Immature natural killer cell (primary cell): ENCODE measurements around the gene LRP6. TPM values are rescaled to one million over a fixed set of nuclear protein-coding genes. Genes with fewer than 3 reads are reported as not detected.
"Not testable (repeated sequence)": the region's sequence is repeated elsewhere in the genome, so short reads cannot be mapped to it uniquely, and the experiment has no call there.

Experiments used
- DNase-seq, 3 donors: peaks; one replicate each; pipeline ENCODE4 v3.0.0; 2022; ENCODE audit warnings: mixed read lengths in 1 of 3
- H3K27ac Mint-ChIP-seq, 6 donors: one replicate each; pipeline ENCODE4 v1.8.0; 2020; ENCODE audit warnings: mixed read lengths in 6 of 6, mild to moderate bottlenecking in 5 of 6, inconsistent platforms in 4 of 6, moderate library complexity in 3 of 6
- H3K27me3 Mint-ChIP-seq, 3 donors: one replicate each; pipeline ENCODE4 v1.8.0; 2020 to 2021; ENCODE audit warnings: low read depth in 3 of 3, mild to moderate bottlenecking in 3 of 3, mixed read lengths in 3 of 3, moderate library complexity in 3 of 3, inconsistent platforms in 1 of 3
- H3K36me3 Mint-ChIP-seq, 3 donors: one replicate each; pipeline ENCODE4 v1.8.0; 2020; ENCODE audit warnings: mixed read lengths in 3 of 3, inconsistent platforms in 2 of 3, mild to moderate bottlenecking in 2 of 3
- H3K4me1 Mint-ChIP-seq, 2 donors: one replicate each; pipeline ENCODE4 v1.8.0; 2020; ENCODE audit warnings: inconsistent platforms in 2 of 2, mild to moderate bottlenecking in 2 of 2, mixed read lengths in 2 of 2, moderate library complexity in 1 of 2
- H3K4me3 Mint-ChIP-seq, 5 donors: one replicate each; pipeline ENCODE4 v1.8.0; 2020; ENCODE audit warnings: mild to moderate bottlenecking in 5 of 5, mixed read lengths in 5 of 5, inconsistent platforms in 3 of 5, moderate library complexity in 3 of 5
- H3K9me3 Mint-ChIP-seq, 6 donors: one replicate each; pipeline ENCODE4 v1.8.0; 2020; ENCODE audit warnings: mild to moderate bottlenecking in 6 of 6, mixed read lengths in 6 of 6, inconsistent platforms in 4 of 6, moderate library complexity in 3 of 6
- polyA plus RNA-seq, 3 donors: library from polyadenylated mRNA; unstranded; fragments of 300-500 nt; fragmentation: Illumina TruSeq; gene quantifications; one replicate each; pipeline ENCODE4 v1.2.3, GENCODE V29; 2021

LRP6 gene
- polyA plus RNA-seq, 3 donors from 2014 or later, result not detected

DNA sequence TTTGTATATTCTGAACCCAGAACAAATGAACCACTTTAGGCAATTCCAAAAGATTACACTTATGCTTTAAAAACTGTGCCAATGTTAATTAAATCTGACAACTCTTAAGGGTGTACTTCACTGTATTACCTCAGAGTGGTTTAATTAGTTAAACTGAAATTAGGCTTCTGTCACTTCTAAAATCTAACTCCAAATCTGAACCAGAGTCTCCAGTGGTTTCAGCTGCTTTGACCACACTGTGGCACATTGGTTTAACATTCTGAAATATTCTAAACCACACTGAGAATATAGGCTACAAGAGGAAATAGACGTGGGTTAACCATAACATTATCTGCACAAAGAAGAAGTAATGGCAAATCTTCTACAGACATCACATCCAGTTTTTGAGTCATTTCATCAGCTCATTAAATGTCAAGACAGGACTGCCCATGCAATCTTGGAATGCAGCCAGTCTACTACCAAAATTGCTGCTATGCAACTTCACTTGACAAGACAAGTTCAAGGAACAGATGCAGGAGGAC is 94.8 kb downstream of the LRP6 start:
- Mint-ChIP-seq H3K4me3 (peak overlapping the region in 4 of 5 donors; percentile 2 to 64 (median 38)), H3K9me3 (no peaks in the 10 kb centered on the region), H3K36me3 (peaks cover 0 to 3% (median 0%) of the 10 kb centered on the region in 3 donors), H3K4me1 (peaks cover 19 to 22% of the 10 kb centered on the region in 2 donors), H3K27ac (peak overlapping the region in 2 of 6 donors; percentile 50 to 82), H3K27me3 (peaks cover 21 to 47% (median 29%) of the 10 kb centered on the region in 3 donors)
- DNase-seq, result peak; percentile 59 to 77 (median 73)

DNA sequence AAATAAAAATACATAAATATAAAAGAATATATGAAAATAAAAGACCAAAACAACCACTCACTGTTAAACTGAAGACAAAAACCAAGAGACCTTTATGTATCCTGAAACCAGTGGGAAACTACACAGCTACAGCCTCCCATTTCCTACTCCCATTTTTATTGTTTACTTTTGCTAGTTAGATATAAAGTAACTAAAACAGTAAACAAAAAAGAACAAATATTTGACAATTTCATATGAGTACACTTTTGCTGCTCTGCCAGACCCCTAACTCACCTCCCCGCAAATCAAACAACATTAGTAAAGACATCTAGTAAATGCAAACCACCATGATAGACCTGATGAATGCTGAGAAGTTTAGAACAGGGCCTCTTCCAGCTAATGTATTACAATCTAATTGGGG is 99.0 kb downstream of the LRP6 start:
- H3K9me3 Mint-ChIP-seq, result no peaks in the 10 kb centered on the region
- H3K4me1 Mint-ChIP-seq, result peaks cover 16 to 17% of the 10 kb centered on the region in 2 donors
- DNase-seq, result no peak
- no peak overlapping the region for H3K4me3 Mint-ChIP-seq
- no peaks in the 10 kb centered on the region for H3K36me3 Mint-ChIP-seq
- no peak overlapping the region for H3K27ac Mint-ChIP-seq
- peaks cover 19 to 58% (median 26%) of the 10 kb centered on the region in 3 donors for H3K27me3 Mint-ChIP-seq

DNA sequence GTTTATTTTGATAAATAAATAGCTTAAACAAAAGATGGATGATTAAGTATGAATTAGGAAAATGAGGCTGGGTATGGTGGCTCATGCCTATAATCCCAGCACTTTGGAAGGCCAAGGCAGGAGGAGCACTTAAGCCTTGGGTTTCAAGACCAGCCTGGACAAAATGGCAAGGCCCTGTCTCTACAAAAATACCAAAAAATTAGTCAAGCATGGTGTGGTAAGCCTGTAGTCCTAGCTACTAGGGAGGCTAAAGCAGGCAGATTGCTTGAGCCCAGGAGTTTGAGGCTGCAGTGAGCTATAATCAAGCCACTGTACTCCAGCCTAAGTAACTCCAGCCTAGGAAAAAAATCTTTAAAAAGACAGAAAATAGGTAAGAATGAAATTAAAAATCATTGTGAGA is 100.1 kb downstream of the LRP6 start:
- DNase-seq, result no peak
- Mint-ChIP-seq H3K27ac (no peak overlapping the region), H3K4me1 (peaks cover 5 to 6% of the 10 kb centered on the region in 2 donors), H3K9me3 (peaks cover 0 to 2% (median 0%) of the 10 kb centered on the region in 6 donors), H3K27me3 (peaks cover 14 to 51% (median 20%) of the 10 kb centered on the region in 3 donors), H3K4me3 (no peak overlapping the region), H3K36me3 (no peaks in the 10 kb centered on the region)

DNA sequence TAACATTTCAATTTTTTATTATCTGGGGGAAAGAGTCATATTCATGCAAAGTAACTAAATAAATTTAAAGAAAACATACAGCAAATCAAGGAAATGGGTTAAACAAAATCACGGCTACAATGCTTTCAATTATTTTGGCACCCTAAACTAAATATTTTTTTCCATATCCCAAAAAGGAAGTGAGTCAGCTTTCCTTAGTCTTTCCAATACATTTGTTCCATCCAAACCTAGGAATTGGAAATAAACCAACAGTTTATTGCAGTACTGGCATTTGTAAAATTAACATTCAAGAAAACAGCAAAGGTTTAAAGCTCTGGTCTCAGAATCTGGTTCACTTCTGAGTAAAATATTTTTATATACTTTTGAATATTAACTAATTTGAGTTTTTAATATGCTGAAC is 106.9 kb downstream of the LRP6 start:
- no peak for DNase-seq
- no peak overlapping the region for H3K4me3 Mint-ChIP-seq
- no peak overlapping the region for H3K27ac Mint-ChIP-seq
- H3K36me3 Mint-ChIP-seq, result no peaks in the 10 kb centered on the region
- peaks cover 9 to 35% (median 16%) of the 10 kb centered on the region in 3 donors for H3K27me3 Mint-ChIP-seq
- no peaks in the 10 kb centered on the region for H3K4me1 Mint-ChIP-seq
- H3K9me3 Mint-ChIP-seq, result peaks cover 0 to 2% (median 0%) of the 10 kb centered on the region in 6 donors

DNA sequence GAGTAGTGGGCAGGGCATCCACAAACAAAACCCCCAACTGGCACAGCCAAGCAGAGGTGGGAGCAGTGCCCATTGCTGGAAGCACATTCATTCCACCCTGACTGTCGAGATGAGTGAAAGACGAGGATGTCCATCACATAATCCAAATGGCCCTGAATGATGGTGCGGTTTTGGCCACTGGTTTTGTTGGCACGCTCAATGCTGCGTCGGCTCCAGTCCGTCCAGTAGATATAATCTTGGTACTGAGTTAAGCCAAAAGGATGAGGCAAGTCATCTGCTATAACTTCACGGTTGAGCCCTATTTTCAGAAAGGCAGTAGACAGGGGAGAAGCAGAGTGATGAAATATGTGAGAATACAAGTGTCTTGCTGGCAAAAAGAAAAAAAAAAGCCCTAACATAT is 108.0 kb downstream of the LRP6 start:
- peaks cover 7 to 29% (median 13%) of the 10 kb centered on the region in 3 donors for H3K27me3 Mint-ChIP-seq
- no peaks in the 10 kb centered on the region for H3K36me3 Mint-ChIP-seq
- no peak overlapping the region for H3K27ac Mint-ChIP-seq
- no peak for DNase-seq
- peaks cover 0 to 2% (median 0%) of the 10 kb centered on the region in 6 donors for H3K9me3 Mint-ChIP-seq
- no peak overlapping the region for H3K4me3 Mint-ChIP-seq
- H3K4me1 Mint-ChIP-seq, result no peaks in the 10 kb centered on the region

DNA sequence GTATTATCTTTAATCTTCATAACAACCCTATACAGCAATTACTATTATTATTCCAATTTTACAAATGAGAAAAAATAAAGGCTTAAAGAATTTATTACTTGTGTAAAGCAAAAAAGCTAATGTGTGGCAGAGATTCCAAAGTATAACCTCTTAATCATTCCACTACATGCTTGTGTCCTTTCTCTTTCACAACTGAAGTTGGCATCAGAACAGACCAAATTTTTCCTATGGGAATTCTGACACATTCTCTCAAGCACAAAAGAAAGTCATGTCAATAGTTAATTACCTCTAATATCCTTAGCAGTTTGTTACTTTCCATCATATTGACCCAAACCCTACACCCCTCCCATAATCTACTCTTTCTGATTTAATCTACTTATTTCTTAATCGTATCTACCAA is 109.4 kb downstream of the LRP6 start:
- no peak for DNase-seq
- Mint-ChIP-seq H3K36me3 (no peaks in the 10 kb centered on the region), H3K27me3 (peaks cover 4 to 21% (median 13%) of the 10 kb centered on the region in 3 donors), H3K4me3 (no peak overlapping the region), H3K9me3 (peaks cover 0 to 2% (median 0%) of the 10 kb centered on the region in 6 donors), H3K4me1 (no peaks in the 10 kb centered on the region), H3K27ac (no peak overlapping the region)

DNA sequence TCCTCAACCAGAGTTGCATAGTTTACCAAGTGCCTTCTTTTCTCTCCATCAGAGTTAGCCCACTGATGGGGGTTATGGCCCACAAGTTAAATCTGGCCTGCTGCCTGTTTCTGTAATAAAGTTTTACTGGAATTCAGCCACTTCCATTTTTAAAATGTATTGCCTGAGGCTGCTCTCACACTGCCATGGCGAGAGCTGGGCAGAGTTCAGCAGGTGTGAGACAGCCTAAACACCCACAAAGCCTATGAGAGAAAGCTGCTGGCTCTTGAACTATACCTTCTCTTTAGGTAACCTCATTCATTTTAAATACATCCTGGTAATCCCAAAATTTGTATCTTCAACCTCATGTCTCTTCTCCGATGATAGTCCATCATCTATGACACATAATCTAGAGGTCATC is 110.0 kb downstream of the LRP6 start:
- Mint-ChIP-seq H3K4me1 (no peaks in the 10 kb centered on the region), H3K27me3 (peaks cover 9 to 21% (median 14%) of the 10 kb centered on the region in 3 donors), H3K9me3 (peaks cover 0 to 4% (median 0%) of the 10 kb centered on the region in 6 donors), H3K4me3 (no peak overlapping the region), H3K27ac (no peak overlapping the region), H3K36me3 (no peaks in the 10 kb centered on the region)
- DNase-seq, result no peak

DNA sequence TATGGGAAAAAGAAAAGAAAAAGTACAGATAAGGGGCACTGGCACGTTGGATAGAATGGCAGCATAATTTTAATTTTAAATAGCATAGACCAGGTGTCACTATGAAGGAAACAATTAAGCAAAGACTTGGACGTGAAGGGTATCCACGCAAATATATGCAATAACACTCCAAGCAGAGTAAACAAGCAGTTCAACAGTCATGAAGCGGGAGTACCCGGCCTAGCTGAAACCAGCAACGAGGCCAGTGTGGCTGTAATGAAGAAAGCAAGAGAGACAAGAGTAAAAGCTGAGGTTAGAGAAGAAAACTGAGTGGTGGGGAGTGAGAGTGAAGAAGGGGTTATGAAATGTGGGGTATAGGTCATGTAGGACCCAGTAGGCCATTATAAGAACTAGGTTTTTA is 110.7 kb downstream of the LRP6 start:
- DNase-seq, result no peak
- Mint-ChIP-seq H3K4me3 (no peak overlapping the region), H3K4me1 (no peaks in the 10 kb centered on the region), H3K9me3 (peaks cover 0 to 4% (median 0%) of the 10 kb centered on the region in 6 donors), H3K36me3 (no peaks in the 10 kb centered on the region), H3K27me3 (peaks cover 9 to 21% (median 14%) of the 10 kb centered on the region in 3 donors), H3K27ac (no peak overlapping the region)

DNA sequence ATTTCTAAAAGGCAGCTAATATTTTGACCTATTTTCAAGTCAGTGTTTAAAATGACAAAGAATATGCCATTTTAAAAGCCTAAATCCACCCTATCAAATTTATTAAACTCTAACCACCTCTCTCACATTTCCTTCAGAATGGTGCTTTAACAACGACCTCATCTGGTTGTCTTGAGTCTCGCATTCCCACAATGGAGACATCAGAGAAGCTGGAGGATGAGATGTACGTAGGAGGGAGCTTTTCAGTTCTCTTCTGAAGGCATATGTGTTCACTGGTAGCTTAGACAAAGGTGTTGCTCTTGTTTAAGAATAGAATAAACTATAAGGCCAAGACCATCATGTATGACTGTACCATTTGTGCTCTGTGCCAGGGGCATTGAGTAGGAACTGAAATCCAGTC is 113.2 kb downstream of the LRP6 start:
- peaks cover 9 to 12% (median 12%) of the 10 kb centered on the region in 3 donors for H3K27me3 Mint-ChIP-seq
- DNase-seq, result no peak
- peaks cover 0 to 4% (median 0%) of the 10 kb centered on the region in 6 donors for H3K9me3 Mint-ChIP-seq
- H3K36me3 Mint-ChIP-seq, result no peaks in the 10 kb centered on the region
- H3K27ac Mint-ChIP-seq, result no peak overlapping the region
- no peak overlapping the region for H3K4me3 Mint-ChIP-seq
- no peaks in the 10 kb centered on the region for H3K4me1 Mint-ChIP-seq

DNA sequence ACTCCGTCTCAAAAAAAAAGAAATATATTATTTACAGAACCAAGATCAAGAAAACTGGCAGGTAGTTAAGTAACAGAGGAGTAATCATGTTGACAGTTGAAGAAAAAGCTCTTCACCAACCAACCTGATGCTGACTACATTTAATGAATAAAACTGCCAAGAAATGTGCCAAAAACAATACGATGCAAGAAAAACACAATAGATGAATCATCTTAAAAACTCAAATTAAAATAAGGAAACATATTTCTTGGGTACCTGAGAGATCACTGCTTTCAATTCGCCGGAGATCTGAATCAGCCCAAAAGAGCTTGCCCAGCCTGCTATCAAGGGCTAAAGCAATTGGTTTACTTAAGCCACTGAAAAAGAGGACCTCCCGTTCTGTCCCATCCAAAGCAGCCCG is 119.7 kb downstream of the LRP6 start:
- no peak for DNase-seq
- Mint-ChIP-seq H3K36me3 (no peaks in the 10 kb centered on the region), H3K4me1 (no peaks in the 10 kb centered on the region), H3K4me3 (no peak overlapping the region), H3K27me3 (peaks cover 7 to 18% (median 11%) of the 10 kb centered on the region in 3 donors), H3K9me3 (peaks cover 0 to under 1% (median 0%) of the 10 kb centered on the region in 6 donors), H3K27ac (no peak overlapping the region)

DNA sequence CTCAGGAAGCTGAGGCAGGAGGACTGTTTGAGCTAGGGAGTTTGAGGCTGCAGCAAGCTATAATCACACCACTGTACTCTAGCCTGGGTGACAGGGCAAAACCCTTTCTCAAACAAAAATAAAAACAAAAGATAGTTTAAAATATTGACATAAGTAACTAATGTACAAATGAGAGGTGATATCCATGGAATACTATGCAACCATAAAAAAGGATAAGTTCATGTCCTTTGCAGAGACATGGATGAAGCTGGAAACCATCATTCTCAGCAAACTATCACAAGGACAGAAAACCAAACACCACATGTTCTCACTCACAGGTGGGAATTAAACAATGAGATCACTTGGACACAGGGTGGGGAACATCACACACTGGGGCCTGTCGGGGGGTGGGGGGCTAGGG is 122.3 kb downstream of the LRP6 start:
- not testable (repeated sequence) for H3K27ac Mint-ChIP-seq, H3K4me1 Mint-ChIP-seq, H3K36me3 Mint-ChIP-seq, DNase-seq, H3K4me3 Mint-ChIP-seq, H3K9me3 Mint-ChIP-seq
- H3K27me3 Mint-ChIP-seq, result peaks cover 11 to 34% (median 15%) of the 10 kb centered on the region in 3 donors

DNA sequence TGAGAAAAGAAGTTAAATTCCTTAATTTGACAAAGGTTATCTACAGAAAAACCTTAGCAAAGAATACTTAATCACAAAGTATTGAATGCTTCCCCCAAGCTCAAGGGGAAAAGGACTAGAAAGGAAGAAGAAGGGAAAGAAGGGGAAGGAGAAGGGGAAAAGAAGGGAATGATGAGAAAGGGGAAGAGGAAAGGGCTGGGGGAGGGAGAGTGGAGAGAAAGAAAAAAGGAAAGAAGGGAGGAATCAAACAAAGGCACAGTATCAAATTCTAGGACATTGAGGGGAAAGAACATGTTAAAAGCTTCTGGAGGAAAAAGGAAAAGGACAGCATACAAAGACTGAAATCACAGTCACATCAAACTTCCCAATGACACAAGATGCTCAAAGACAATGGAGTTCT is 125.8 kb downstream of the LRP6 start:
- H3K27me3 Mint-ChIP-seq, result peaks cover 7 to 35% (median 11%) of the 10 kb centered on the region in 3 donors

DNA sequence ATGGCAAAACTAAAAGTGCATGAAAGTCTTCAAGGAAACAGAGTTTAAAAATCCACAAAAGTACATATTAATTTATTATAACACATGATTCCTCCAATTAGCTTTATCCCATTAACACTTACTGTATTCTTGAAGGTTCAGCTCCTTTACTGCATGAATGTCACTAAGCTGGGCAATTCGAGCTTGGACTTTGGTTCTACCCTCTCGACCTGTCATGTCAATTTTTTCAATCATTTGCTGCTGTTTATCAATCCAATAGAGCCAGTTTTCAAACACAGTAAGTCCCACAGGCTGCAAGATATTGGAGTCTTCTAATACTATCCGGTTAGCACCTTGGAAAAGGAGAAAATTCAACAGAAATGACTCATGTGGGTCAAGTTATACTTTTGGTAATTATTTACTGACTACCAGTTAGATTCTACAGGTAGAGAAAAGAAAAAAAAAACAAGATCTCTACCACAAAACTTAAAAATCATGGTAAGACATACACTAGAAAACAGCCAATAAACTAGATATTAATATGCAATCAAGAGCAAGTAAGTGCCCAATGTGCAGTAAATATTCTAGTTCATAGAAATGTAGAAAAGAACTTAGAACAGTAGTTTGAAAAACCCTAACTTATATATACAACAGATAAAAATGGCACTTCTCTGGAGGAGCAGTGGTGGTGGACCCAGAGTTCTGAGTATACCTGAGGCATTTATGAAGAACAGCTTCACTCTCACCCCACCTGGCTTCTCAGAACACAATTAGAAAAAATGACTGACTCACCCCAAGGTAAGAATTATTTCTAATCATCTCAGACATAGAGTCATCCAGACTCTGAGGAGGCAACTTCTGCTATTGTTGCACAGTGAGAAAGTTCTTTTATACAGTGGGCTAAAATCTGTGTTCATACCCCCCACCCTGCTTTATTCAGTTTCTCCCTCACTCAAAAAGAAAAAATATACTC is 128.4 kb downstream of the LRP6 start:
- H3K9me3 Mint-ChIP-seq, result peaks cover 0 to 2% (median 0%) of the 10 kb centered on the region in 6 donors
- DNase-seq, result no peak
- H3K4me1 Mint-ChIP-seq, result no peaks in the 10 kb centered on the region
- H3K36me3 Mint-ChIP-seq, result no peaks in the 10 kb centered on the region
- peaks cover 5 to 30% (median 11%) of the 10 kb centered on the region in 3 donors for H3K27me3 Mint-ChIP-seq
- H3K27ac Mint-ChIP-seq, result no peak overlapping the region
- no peak overlapping the region for H3K4me3 Mint-ChIP-seq

More for the DNA sequence above, 125.8 kb downstream of the LRP6 start:
- no peak overlapping the region for H3K4me3 Mint-ChIP-seq
- H3K27ac Mint-ChIP-seq, result no peak overlapping the region
- no peak for DNase-seq
- H3K36me3 Mint-ChIP-seq, result no peaks in the 10 kb centered on the region
- H3K4me1 Mint-ChIP-seq, result no peaks in the 10 kb centered on the region
- H3K9me3 Mint-ChIP-seq, result peaks cover 0 to 2% (median 0%) of the 10 kb centered on the region in 6 donors

DNA sequence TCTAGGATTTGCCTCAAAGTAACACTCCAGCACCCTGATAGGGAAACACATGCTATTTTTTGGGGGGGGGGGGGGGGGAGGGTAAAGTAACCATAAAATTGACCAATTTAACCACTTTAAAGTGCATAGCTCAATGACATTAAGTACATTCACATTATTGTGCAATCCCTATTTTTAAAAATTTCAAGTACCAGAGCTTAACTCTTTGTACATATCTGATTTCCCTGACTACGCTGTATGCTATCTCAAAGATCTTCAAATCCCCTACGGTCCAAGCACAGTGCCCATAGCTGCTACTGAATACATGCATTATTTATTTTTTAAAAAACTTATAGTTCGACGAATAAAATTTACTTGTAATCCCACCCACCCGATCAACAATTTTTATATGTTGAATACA is 133.1 kb downstream of the LRP6 start:
- Mint-ChIP-seq H3K27me3 (peaks cover 2 to 18% (median 6%) of the 10 kb centered on the region in 3 donors), H3K36me3 (no peaks in the 10 kb centered on the region), H3K4me3 (no peak overlapping the region), H3K4me1 (no peaks in the 10 kb centered on the region), H3K9me3 (no peaks in the 10 kb centered on the region), H3K27ac (no peak overlapping the region)
- DNase-seq, result no peak
